Mononuclear cell (primary cell): ENCODE measurements around the gene KAT2A. TPM values are rescaled to one million over a fixed set of nuclear protein-coding genes. Genes with fewer than 3 reads are reported as not detected.

ENCODE experiments used
- H3K27me3 ChIP-seq: 2 replicates; pipeline ENCODE4 v1.6.0; 2011; ENCODE audit warnings: low read length, control low read depth; ENCODE audit not compliant: insufficient read depth
- H3K4me1 ChIP-seq: 2 replicates; pipeline ENCODE4 v1.5.1; 2011; ENCODE audit warnings: mild to moderate bottlenecking, low read length, control low read depth; ENCODE audit not compliant: insufficient read depth
- H3K4me3 ChIP-seq: 2 replicates; pipeline ENCODE4 v1.5.1; 2011; ENCODE audit warnings: mild to moderate bottlenecking, low read length, moderate library complexity
- H3K9me3 ChIP-seq: 2 replicates; pipeline ENCODE4 v1.5.1; 2011; ENCODE audit warnings: low read depth, mild to moderate bottlenecking, control low read depth, low read length
- total RNA-seq: library from RNA; depleted of rRNA; stranded (reverse); fragments of >200 nt; gene quantifications from one replicate; pipeline ENCODE4 v1.2.3, GENCODE V29; 2012

The KAT2A gene
- total RNA-seq, 1 donor = 12.4 TPM

DNA sequence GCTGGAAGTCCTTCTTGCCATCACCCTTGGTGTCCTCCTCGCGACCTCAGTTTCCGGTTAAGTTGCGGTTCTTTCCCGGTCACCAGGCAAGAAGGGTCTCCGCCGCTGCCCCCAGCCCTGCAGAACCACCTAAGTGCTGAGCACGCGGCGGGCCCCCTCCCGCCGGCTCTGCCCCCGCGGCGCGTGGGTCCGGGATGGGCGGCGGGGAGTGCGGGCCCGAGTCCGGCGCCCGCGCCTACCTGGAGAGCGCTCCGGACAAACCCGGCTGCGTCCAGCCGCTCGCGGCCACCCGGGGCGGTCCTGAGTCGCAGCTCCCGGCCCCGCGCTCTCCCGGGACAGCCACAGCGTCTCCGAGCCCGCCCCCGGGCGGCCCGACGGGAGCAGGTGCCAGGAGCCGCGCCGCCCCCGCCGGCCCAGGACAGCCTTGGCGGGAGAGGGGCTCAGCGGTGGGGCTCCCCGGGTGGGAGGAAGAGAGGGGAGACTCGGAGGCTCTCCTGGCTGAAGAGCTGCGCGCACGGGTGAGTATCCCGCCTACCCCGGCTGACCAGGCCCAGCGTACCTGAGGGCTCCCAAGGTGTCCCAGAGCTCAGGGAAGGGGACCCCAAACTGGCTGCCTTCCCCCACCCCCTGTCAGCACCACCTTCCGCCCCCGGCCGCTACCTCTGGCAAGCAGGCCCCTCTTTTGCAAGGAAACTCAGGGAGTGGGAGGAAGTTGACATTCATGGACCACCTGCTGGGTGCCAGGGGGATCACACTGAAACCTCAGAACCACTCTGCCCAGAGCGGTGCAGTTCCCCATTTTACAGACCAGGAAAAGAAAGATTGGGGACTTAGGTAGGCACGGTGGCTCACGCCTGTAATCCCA is 48.6 kb downstream of the KAT2A start:
- peaks cover 14% of the 10 kb centered on the region for H3K4me1 ChIP-seq
- H3K9me3 ChIP-seq = no peaks in the 10 kb centered on the region
- peaks cover 20% of the 10 kb centered on the region for H3K27me3 ChIP-seq
- no peak overlapping the region for H3K4me3 ChIP-seq

DNA sequence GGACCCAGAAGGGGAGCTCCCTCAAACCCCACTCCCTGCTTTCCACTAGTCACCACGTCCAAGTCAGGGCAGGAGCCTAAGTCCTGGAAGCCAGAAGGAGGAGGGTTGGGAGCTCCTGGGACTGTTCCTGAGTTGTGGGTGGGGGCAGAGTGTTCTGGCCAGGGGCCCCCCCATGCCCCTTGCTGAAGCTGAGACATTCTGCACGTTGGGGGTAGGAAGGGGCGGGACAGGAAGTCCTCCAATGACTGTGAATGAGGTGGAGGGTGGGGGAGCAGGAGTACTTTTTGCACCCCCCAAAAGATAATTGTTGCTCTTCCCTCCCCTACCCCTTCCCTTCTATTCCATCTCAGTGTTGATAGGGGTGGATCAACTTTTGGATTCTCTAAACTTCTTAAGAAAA is 49.4 kb downstream of the KAT2A start:
- no peaks in the 10 kb centered on the region for H3K9me3 ChIP-seq
- peaks cover 20% of the 10 kb centered on the region for H3K27me3 ChIP-seq
- no peak overlapping the region for H3K4me3 ChIP-seq

DNA sequence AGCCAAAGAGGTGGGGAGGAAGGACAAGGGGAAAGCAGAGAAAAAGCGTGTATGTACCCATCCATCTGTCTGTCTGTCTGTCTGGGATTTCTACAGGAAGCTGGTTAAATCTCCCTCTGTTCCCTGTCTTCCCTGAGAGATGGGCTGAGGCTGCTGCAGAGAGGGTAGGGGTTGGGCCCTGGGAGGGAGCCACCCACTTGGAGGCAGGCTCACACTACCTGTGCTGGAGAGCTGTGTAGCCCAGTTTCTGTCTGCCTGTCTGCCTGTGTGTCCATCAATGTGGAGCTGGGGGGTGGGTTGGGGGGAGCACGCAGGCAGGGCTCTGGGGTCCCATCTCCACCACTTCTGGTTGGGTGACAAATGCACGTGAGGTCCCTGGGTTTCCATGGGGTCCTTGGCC is 52.2 kb downstream of the KAT2A start:
- Histone ChIP-seq H3K9me3 (no peaks in the 10 kb centered on the region), H3K4me1 (peaks cover 20% of the 10 kb centered on the region), H3K4me3 (no peak overlapping the region), H3K27me3 (peaks cover 20% of the 10 kb centered on the region)

More for the DNA sequence above, 49.4 kb downstream of the KAT2A start:
- peaks cover 14% of the 10 kb centered on the region for H3K4me1 ChIP-seq

DNA sequence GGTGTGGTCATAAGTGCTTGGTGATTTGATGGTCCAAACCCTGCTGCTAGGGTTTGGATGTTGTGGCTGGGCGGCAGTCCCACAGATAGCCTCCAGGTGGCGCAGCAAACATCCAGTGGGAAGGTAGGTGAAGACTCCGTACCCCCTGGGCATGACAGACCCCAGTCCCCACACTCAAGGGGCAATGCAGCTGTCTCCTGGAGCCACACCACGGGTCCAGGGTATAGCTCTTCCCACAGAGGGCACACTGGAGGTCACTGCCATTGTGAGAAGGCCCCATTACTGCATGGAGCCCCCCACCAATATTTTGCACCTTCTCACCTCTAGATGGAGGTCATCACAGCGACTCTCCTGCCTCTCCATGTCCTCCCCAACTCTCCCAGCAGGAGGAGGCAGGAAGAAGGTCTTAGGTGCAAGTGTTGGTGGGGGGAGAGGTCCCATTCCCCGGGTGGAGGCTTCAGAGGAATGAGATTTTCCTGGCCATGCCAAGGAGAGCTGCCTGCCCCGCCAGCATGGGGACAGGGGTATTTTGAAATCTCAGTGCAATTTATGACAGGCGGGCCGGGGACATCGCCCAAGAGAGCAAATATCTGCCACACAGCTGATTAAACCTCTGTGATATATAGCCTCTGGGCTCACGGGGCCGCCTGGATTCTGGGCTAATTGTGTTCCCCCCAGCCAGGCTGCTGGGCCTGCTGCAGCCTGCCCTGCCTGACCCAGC is 53.6 kb downstream of the KAT2A start:
- H3K4me1 ChIP-seq = peaks cover 26% of the 10 kb centered on the region
- peaks cover 9% of the 10 kb centered on the region for H3K27me3 ChIP-seq
- H3K4me3 ChIP-seq = no peak overlapping the region
- no peaks in the 10 kb centered on the region for H3K9me3 ChIP-seq

DNA sequence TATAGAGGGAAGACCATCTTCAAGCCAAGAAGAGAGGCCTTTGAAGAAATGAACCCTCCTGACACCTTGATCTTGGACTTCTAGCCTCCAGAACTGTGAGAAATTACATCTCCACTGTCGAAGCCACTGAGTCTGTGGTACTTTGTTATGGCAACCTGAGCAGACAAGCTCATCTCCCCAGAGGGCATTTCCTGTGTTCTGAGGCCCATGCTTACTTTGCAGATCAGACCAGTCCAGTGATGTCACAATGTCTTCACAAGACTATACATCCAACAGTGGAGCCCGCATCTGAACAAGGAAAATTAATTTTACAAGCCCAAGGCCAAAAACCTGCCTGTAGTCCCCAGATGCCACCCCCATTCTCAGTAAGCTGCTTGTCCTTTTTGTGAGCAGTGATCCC is 56.0 kb downstream of the KAT2A start:
- H3K4me1 ChIP-seq = peaks cover 16% of the 10 kb centered on the region
- H3K4me3 ChIP-seq = no peak overlapping the region
- no peaks in the 10 kb centered on the region for H3K9me3 ChIP-seq
- no peaks in the 10 kb centered on the region for H3K27me3 ChIP-seq

Other genes with a start within 250 kb of the KAT2A start
- 23.8 TPM for gene ACLY, start 202.4 kb downstream of the KAT2A start, total RNA-seq
- gene ODAD4, start 190.8 kb downstream of the KAT2A start, total RNA-seq = not detected
- 16.7 TPM for gene CNP, start 154.6 kb downstream of the KAT2A start, total RNA-seq
- gene DNAJC7, start 103.9 kb downstream of the KAT2A start, total RNA-seq = 110 TPM
- 21.5 TPM for gene NKIRAS2, start 101.3 kb downstream of the KAT2A start, total RNA-seq
- gene C17orf113, start 70.8 kb downstream of the KAT2A start, total RNA-seq = 0.21 TPM
- gene ZNF385C, start 22.9 kb downstream of the KAT2A start, total RNA-seq = 0.10 TPM
- gene DHX58, start 8.7 kb downstream of the KAT2A start, total RNA-seq = 12.3 TPM
- gene HSPB9, start 1.4 kb upstream of the KAT2A start, total RNA-seq = not detected
- 106 TPM for gene RAB5C, start 33.6 kb upstream of the KAT2A start, total RNA-seq
- under 0.01 TPM for gene KCNH4, start 59.8 kb upstream of the KAT2A start, total RNA-seq
- not detected for gene HCRT, start 64.1 kb upstream of the KAT2A start, total RNA-seq
- gene GHDC, start 73.1 kb upstream of the KAT2A start, total RNA-seq = 9.9 TPM
- gene STAT5B, start 155.0 kb upstream of the KAT2A start, total RNA-seq = 60.2 TPM
- gene STAT5A, start 167.1 kb upstream of the KAT2A start, total RNA-seq = 117 TPM